Erythroblast (primary cell): Measurements from ENCODE around the gene COL25A1.

Source experiments
- GATA1 ChIP-seq: IDR thresholded peaks from 2 replicates; pipeline ENCODE4 v1.6.1; 2011; ENCODE audit warnings: low read depth, mild to moderate bottlenecking, control low read depth, low read length, moderate library complexity
- POLR2A ChIP-seq: IDR thresholded peaks from 2 replicates; pipeline ENCODE4 v1.6.1; 2011; ENCODE audit warnings: mild to moderate bottlenecking, low read length

DNA sequence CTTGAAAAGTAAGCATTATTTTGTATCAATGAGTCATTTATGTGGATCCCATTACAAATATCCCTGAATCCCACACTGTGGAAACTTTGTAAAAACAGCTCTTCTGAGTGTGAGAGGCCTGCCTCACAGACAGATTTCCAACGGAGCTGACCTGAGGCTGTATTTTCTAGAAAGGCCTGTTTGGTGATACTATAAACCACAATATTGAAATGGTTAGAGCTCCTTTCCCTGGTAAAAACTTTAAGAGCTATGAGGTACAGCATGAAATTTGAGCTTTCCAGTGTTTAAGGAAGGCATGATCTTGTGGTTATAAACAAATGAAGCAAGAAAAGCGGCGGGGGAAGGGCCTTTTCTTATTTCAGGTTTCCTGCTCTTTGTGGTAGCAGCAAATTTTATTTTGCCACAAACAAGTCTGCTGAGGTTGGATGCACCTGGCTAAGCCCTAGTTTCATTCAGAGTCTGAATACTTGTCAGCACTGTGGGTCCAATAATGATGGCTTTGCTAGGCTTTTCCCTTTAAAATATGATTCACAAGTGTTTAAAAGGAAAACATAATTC is 452.8 kb downstream of the COL25A1 start:
- TF ChIP-seq POLR2A (no peak), GATA1 (no peak)
